H54 (cell line): Measurements from ENCODE around the gene CHRND.

Experiments used
- DNase-seq: peaks from one replicate; pipeline ENCODE4 v3.0.0; 2011; ENCODE audit warnings: low spot score, mixed read lengths; ENCODE audit not compliant: insufficient read length
- FAIRE-seq: peaks from 3 replicates; lab custom pipeline; 2011; peaks lifted over from hg19 to GRCh38; lab: Jason Lieb, UNC
- POLR2A ChIP-seq: IDR thresholded peaks from 2 replicates; pipeline ENCODE4 v1.6.1; 2011; ENCODE audit warnings: low read depth, mild to moderate bottlenecking, low read length

The CHRND gene

GRCh38 chr2:232533944-232534710 lies 8.2 kb downstream of the CHRND start:
- DNase-seq (no peak), FAIRE-seq (no peak)
- TF ChIP-seq POLR2A, result no peak

GRCh38 chr2:232534940-232535651 lies 9.1 kb downstream of the CHRND start:
- no peak for TF ChIP-seq POLR2A
- no peak for DNase-seq
- FAIRE-seq, result no peak

DNA sequence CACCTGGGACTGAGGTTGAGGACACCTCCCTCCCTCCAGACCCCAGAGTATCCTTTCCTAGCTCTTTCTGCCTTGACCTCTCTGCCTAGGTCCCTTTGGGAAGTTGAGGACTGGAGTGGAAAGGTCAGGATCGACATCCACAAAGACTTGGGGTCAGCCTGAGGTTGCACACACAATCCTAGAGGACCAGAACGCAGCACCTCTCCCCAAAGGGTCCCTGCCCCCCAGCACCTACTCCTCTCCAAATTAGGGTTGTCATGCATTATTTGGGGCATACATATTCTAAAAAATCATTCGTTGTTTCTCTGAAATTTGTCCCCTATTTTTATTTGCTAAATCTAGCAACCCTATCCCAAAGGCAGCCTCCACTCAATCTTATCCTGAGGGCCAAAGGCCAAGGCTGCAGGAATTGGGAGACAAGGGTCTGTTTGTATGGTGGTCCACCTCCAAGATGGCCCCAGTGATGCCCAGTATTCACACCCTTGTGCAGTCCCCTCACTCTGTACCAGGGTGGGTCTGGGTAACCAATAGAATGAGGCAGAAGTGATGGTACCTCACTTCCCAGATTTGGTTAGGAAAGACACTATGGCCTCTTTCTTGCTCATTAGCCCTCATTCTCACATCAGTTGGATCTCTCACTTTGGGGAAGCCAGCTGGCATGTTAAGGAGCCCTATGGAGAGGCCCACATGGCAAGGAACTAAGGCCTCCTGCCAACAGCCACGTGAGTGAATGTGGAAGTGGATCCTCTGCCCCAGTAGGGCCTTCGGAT lies 10.0 kb downstream of the CHRND start:
- FAIRE-seq (no peak), DNase-seq (no peak)
- TF ChIP-seq POLR2A, result no peak

DNA sequence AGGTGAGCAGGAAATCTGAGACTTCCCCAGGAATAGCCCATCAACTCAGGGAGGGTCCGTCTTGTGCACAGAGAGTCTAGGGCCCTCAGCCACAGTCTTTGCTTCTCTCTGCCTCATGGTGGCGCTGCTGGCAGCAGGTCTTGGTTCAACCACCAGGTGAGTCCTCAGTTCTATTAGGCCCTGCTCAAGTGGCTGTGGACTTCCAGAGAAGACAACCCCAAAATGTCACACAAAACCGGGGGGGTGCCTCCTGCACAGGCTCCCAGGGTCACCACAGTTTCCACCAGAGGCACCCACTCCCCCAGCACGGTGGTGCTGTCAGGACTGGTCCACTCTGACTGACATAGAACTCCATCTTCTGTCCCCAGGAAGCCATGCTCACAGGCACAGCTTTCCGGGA lies 11.1 kb downstream of the CHRND start:
- FAIRE-seq (no peak), DNase-seq (no peak)
- TF ChIP-seq POLR2A, result no peak

GRCh38 chr2:232537499-232537898 lies 11.5 kb downstream of the CHRND start:
- DNase-seq (no peak), FAIRE-seq (no peak)
- TF ChIP-seq POLR2A, result no peak

- TF ChIP-seq POLR2A, result no peak
- no peak for FAIRE-seq
- DNase-seq, result no peak
These were observed 12.7 kb downstream of the CHRND start for GRCh38 chr2:232538671-232539070.

DNA sequence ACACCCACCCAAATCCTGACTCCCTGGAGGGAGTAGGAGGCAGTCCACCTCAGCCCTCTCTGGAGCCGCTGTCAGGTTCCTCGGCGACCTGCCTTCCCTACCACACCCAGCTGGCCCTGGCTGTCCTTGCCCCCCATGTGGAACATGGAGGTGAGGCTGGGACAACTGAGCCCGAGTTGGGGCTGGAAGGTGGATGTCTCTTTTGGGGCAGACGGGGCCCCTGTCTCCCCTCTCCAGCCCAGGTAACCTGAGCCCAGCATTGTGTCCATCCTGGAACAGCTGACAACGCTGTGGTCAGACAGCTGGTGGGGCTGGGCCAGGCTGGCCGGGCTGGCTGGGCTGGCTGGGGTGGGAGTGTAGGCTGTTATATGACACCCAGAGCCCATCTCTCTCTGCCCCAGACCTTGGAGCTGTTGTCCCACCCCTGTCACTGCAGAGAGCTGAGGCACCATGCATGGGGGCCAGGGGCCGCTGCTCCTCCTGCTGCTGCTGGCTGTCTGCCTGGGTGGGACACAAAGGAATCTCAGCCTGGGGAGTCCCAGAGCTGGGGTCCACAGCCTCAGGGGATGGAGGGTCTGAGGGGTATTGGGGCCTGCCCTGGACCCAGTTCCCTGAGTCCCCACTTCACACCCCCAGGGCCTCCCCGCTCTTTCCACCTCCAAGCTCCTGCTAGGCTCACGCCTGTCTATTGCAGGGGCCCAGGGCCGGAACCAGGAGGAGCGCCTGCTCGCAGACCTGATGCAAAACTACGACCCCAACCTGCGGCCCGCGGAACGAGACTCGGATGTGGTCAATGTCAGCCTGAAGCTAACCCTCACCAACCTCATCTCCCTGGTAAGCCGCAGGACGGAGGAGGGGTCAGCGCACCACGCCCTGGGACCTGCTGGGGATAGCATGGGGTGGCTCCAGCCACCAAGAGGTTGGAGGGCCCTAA lies 13.6 kb downstream of the CHRND start, which contains the start of gene CHRNG:
TSS of gene CHRNG (plus strand) at position 395 of the 934 bp plus-strand sequence. CDS start at position 451, 56 bp downstream.
- FAIRE-seq, result no peak

DNA sequence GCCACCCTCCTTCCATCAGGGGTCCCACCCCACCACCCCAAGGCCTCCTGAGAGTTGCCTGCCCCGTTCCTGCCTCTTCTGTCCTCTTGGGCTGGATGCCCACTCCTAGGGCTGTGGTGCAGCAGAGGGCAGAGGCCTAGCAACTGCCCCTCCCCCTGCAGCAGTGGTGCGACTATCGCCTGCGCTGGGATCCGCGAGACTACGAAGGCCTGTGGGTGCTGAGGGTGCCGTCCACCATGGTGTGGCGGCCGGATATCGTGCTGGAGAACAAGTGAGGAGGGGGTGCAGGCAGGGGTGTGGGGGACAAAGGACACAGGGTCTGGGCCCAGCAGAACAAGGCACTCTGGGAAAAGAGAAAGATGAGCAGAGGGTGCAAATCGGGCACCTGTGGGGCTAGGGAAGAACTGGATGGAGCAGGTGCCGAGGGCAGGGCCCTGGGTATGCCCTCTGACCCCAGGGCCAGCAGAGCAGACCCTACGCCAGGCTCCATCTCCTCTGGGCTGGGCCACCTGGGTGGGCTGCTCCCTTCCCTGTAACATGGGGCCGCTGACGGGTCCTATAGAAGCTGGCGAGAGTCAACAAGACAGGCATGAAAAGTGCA lies 14.6 kb downstream of the CHRND start:
- DNase-seq (no peak), FAIRE-seq (no peak)
- no peak for TF ChIP-seq POLR2A

More for the DNA sequence above, 13.6 kb downstream of the CHRND start, which contains the start of gene CHRNG:
- TF ChIP-seq POLR2A, result no peak
- DNase-seq, result no peak

DNA sequence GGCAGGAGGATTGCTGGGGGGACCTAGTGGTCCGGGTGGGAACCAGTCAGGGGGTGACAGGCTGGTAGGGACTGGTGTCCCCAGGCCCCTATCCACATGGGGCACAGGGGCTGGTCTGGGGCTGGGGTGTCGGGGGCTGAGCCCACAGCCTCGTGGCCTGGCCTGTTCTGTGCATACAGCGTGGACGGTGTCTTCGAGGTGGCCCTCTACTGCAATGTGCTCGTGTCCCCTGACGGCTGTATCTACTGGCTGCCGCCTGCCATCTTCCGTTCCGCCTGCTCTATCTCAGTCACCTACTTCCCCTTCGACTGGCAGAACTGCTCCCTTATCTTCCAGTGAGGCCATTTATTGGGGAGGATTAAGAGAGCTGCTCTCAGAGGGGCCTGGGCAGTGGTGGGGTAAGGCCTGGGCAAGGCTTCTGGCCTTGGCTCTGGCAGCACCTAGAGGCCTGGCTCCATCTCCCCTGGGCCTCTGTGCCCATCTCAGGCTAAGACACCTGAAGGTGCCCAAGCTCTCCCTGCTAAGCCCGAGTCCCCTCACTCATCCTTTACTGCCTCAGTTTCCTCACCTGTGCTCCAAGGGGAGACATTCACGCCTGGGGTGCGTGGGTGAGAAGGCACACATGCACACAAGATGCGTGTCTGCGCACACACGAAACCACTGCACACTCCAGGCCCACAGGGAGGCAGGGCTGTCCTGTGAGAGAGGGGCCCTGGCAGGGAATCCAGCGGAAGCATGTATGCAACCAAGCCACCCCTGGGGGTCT lies 15.4 kb downstream of the CHRND start:
- TF ChIP-seq POLR2A, result no peak
- no peak for FAIRE-seq
- no peak for DNase-seq

DNA sequence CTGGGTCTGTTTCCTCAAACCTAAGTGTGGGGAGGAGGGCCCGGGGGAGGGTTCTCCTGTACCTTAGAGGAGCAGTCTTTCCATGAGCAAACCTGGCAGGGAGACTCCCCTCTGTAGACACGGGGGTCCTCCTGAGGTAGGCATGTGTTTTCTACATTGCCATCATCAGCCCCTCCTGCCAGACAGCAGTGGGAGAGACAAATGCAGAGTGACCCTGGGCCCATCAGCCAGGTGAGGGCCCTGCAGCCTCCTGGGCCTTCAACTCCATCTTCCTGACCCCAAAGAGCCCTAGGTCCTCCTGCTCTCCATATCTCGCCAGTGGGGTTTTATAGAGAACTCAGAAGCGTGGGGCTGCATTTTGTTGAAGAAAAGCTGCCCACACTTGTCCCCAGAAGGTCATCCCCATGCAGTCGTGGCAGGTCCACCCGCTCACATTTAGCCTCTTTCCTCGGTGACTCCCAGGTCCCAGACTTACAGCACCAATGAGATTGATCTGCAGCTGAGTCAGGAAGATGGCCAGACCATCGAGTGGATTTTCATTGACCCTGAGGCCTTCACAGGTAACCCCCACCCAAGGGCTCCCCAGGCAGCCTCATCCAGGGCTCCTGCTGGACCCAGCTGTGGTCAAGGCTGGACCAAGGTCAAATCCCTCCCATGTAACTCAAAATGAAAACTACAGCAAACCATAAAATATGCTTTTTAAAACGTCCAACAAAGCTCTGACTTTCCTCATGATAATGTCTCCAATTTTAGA lies 16.2 kb downstream of the CHRND start:
- DNase-seq (no peak), FAIRE-seq (no peak)
- TF ChIP-seq POLR2A, result no peak
